ENCODE results near the gene DPP10.

GRCh38 chr2:115529627-115530026 is 1087.2 kb downstream of the DPP10 start:
- TF ChIP-seq, protein P1, sequence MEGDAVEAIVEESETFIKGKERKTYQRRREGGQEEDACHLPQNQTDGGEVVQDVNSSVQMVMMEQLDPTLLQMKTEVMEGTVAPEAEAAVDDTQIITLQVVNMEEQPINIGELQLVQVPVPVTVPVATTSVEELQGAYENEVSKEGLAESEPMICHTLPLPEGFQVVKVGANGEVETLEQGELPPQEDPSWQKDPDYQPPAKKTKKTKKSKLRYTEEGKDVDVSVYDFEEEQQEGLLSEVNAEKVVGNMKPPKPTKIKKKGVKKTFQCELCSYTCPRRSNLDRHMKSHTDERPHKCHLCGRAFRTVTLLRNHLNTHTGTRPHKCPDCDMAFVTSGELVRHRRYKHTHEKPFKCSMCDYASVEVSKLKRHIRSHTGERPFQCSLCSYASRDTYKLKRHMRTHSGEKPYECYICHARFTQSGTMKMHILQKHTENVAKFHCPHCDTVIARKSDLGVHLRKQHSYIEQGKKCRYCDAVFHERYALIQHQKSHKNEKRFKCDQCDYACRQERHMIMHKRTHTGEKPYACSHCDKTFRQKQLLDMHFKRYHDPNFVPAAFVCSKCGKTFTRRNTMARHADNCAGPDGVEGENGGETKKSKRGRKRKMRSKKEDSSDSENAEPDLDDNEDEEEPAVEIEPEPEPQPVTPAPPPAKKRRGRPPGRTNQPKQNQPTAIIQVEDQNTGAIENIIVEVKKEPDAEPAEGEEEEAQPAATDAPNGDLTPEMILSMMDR (IDR thresholded peaks at IDR 0.05): no peak
- TF ChIP-seq POLR2A (IDR thresholded peaks at IDR 0.05): no peak
